ENCODE measurements around the gene CAP1. TPM values are rescaled to one million over a fixed set of nuclear protein-coding genes. Genes with fewer than 3 reads are reported as not detected.

Gene CAP1
- total and polyA plus RNA-seq, 9 of the 15 experiments (the other 6 are each of a cell fraction or from before 2014, with no cell fraction given) = 230 to 658 (median 281) TPM

- Histone ChIP-seq H3K36me3 (ENCODE audit: control insufficient read depth, insufficient read depth, low read length) (peaks cover 56% of the 10 kb centered on the region), H3K27me3 (ENCODE audit: control insufficient read depth in 2 of 2, insufficient read depth in 2 of 2, low read length in 2 of 2) (no peaks in the 10 kb centered on the region; a peak in 1 of 5 replicates), H2AFZ (ENCODE audit: low read depth, low read length) (no peak overlapping the region), H3K4me1 (replicated peaks in 1 of 2; ENCODE audit: control insufficient read depth in 2 of 2, insufficient read depth in 2 of 2, low read length in 2 of 2) (peaks cover 28 to 73% of the 10 kb centered on the region in 2 experiments), H3K9me3 (replicated peaks; ENCODE audit: control insufficient read depth, insufficient read depth, low read depth, low read length) (no peaks in the 10 kb centered on the region), H3K9ac (ENCODE audit: insufficient read depth in 1 of 2, low read depth in 2 of 2, low read length in 2 of 2) (peak overlapping the region in 1 of 2 experiments; percentile 74; a peak in 2 of 4 replicates), H3K9me1 (ENCODE audit: control insufficient read depth, insufficient read depth, low read length) (no peaks in the 10 kb centered on the region), H4K20me1 (replicated peaks; ENCODE audit: control insufficient read depth, insufficient read depth, low read length) (no peaks in the 10 kb centered on the region), H3K79me2 (ENCODE audit: control insufficient read depth, insufficient read depth, low read length) (peaks cover 76% of the 10 kb centered on the region), H3K4me2 (ENCODE audit: insufficient read depth, low read length) (peak overlapping the region; percentile 61), H3K27ac (ENCODE audit: extremely low read depth, low read depth, low read length) (peak overlapping the region; percentile 92), H3K4me3 (no peak overlapping the region)
- FAIRE-seq (no peak), DNase-seq (ENCODE audit: extremely low read depth in 1 of 4, low spot score in 3 of 4) (peak in 2 of 4 experiments; percentile 47 to 55), ATAC-seq (peak; percentile 31)
- ChIA-PET CTCF (ENCODE audit: low intra/inter-chr PET ratio) (no interaction called here), POLR2A (interaction anchor here (0.7 to 6.2 kb wide), 10 partner anchors 7 to 339 kb away, joined by 3 to 64 read pairs (median 6); partner anchors contain the start of gene CAP1)
- intact Hi-C loops (cut with micrococcal nuclease) = no loop called here
- in situ Hi-C loops (cut with MboI) = no loop called here
- no TSS peak for BruUV-seq (replicated peaks)
- WGBS (ENCODE audit: insufficient coverage, low coverage, missing lambda C conversion rate) = 12% methylated on average over 7 of the region's 7 CpGs
- TF ChIP-seq CBX5 (IDR thresholded peaks at IDR 0.05; ENCODE audit: borderline replicate concordance, low read depth) = no peak
- TF ChIP-seq PBX2 (CRISPR knock-in tag; IDR thresholded peaks at IDR 0.05; ENCODE audit: low read depth) = no peak
- TF ChIP-seq PBX2 (tag; conservative IDR thresholded peaks at IDR 0.05; ENCODE audit: low read depth) = peak; percentile 72
- peak; percentile 12; the same call in 1 of the 2 replicates for TF ChIP-seq LCOR (CRISPR knock-in tag; IDR thresholded peaks at IDR 0.05)
- TF ChIP-seq SMARCC2 (IDR thresholded peaks at IDR 0.05; ENCODE audit: low read depth) = no peak
- no peak for TF ChIP-seq MNT (conservative IDR thresholded peaks at IDR 0.05)
- no peak for TF ChIP-seq CTCFL (IDR thresholded peaks at IDR 0.05; ENCODE audit: borderline replicate concordance, insufficient read depth, low read depth, low read length, poor library complexity, severe bottlenecking)
- no peak for TF ChIP-seq RFX5 (IDR thresholded peaks at IDR 0.05; ENCODE audit: low read depth, low read length)
- peak; percentile 88; the same call in 1 of the 2 replicates for TF ChIP-seq SMARCA5 (IDR thresholded peaks at IDR 0.05)
- no peak for TF ChIP-seq ELK1 (CRISPR knock-in tag; IDR thresholded peaks at IDR 0.05)
- no peak for TF ChIP-seq THRA (IDR thresholded peaks at IDR 0.05)
These were observed 18.2 kb downstream of the CAP1 start for GRCh38 chr1:40058453-40059337.
